Testis (tissue), 2 donors: ENCODE measurements around the gene UNC80.

Experiments
- CTCF ChIP-seq, 3 experiments: fragments of 450-650 bp in 2 of 3; fragments of 200-600 bp in 1 of 3; sonication (generic) in 1 of 3; IDR thresholded peaks; one replicate each; pipeline ENCODE4 v1.5.1; 2016 to 2019; ENCODE audit warnings: antibody characterized with exemption in 3 of 3, mild to moderate bottlenecking in 2 of 3, moderate library complexity in 1 of 3
- POLR2A ChIP-seq: fragments of 450-650 bp; IDR thresholded peaks from one replicate; pipeline ENCODE4 v1.6.1; 2017; ENCODE audit warnings: antibody characterized with exemption, mild to moderate bottlenecking, moderate library complexity

GRCh38 chr2:210035679-210036078 lies 264.0 kb downstream of the UNC80 start:
- TF ChIP-seq CTCF (IDR thresholded peaks at IDR 0.05), result no peak
- TF ChIP-seq POLR2A, result no peak
